ENCODE data around the gene LPAR3.
A peak's percentile ranks its signal among the peaks of the same experiment; 100 is the strongest.
"Not testable (repeated sequence)": the region's sequence is repeated elsewhere in the genome, so short reads cannot be mapped to it uniquely, and the experiment has no call there.

The LPAR3 gene

GRCh38 chr1:84892705-84893618 lies at the start of gene LPAR3:
LPAR3 (minus strand) TSS chr1:84893206; CDS start chr1:84866120, 27,086 bp downstream.
- DNase-seq: peak; percentile 32

- no peak for DNase-seq
These were observed 48.8 kb upstream of the LPAR3 start for GRCh38 chr1:84941843-84942242.

GRCh38 chr1:84940481-84940880 lies 47.5 kb upstream of the LPAR3 start:
- DNase-seq: no peak

GRCh38 chr1:84939761-84940160 lies 46.8 kb upstream of the LPAR3 start:
- DNase-seq: no peak

- DNase-seq: no peak
These were observed 46.1 kb upstream of the LPAR3 start for GRCh38 chr1:84939151-84939550.

- peak; percentile 5 for DNase-seq
These were observed 43.3 kb upstream of the LPAR3 start for GRCh38 chr1:84936116-84936810.

GRCh38 chr1:84933011-84933611 lies 40.1 kb upstream of the LPAR3 start:
- DNase-seq: no peak

GRCh38 chr1:84930831-84931230 lies 37.8 kb upstream of the LPAR3 start:
- no peak for DNase-seq

- no peak for DNase-seq
These were observed 37.3 kb upstream of the LPAR3 start for GRCh38 chr1:84930329-84930728.

- DNase-seq: no peak
These were observed 36.6 kb upstream of the LPAR3 start for GRCh38 chr1:84929581-84929980.

GRCh38 chr1:84928979-84929378 lies 36.0 kb upstream of the LPAR3 start:
- no peak for DNase-seq

GRCh38 chr1:84923317-84923716 lies 30.3 kb upstream of the LPAR3 start:
- DNase-seq: no peak

GRCh38 chr1:84920159-84920558 lies 27.2 kb upstream of the LPAR3 start:
- DNase-seq: no peak

GRCh38 chr1:84919461-84919970 lies 26.5 kb upstream of the LPAR3 start:
- DNase-seq: no peak

GRCh38 chr1:84918726-84919336 lies 25.8 kb upstream of the LPAR3 start:
- DNase-seq: no peak

GRCh38 chr1:84916897-84917296 lies 23.9 kb upstream of the LPAR3 start:
- no peak for DNase-seq

GRCh38 chr1:84913555-84913892 lies 20.5 kb upstream of the LPAR3 start:
- DNase-seq: no peak

GRCh38 chr1:84912726-84913554 lies 19.9 kb upstream of the LPAR3 start:
- no peak for DNase-seq

GRCh38 chr1:84908746-84909464 lies 15.9 kb upstream of the LPAR3 start:
- DNase-seq: not testable (repeated sequence)

- no peak for DNase-seq
These were observed 14.3 kb upstream of the LPAR3 start for GRCh38 chr1:84907095-84907827.

- not testable (repeated sequence) for DNase-seq
These were observed 9.7 kb upstream of the LPAR3 start for GRCh38 chr1:84902727-84903126.
